ENCODE measurements around the gene OTOGL.

DNA sequence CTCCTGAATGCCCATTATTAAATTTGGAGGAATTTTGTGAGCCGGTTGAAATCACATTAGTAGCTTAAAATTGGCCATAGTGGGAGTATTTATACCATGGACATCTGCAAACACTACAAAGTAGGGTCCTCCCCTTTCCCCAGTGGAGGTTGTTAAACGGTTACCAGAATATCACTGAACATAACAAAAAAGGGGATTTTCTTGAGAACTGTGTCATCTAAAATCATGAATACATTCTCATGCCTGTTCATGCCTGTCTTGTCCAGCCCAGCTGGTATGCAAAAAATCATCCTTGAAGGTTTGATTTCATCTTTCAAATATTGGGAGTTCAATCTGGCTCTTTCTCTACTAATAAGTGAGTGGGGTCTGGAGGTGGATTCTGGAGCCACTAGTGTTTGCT, 96.4 kb downstream of the OTOGL start:
- TF ChIP-seq CTCF (IDR thresholded peaks at IDR 0.05; ENCODE audit: low read depth, low read length, poor library complexity, severe bottlenecking) (no peak), EZH2phosphoT487 (IDR thresholded peaks at IDR 0.05; ENCODE audit: borderline replicate concordance, low read length) (no peak)
